Activated CD4-positive, alpha-beta T cell treated with anti-CD3 and anti-CD28 coated beads, Interleukin-2, amount 10 ng/mL, durations not matched to agents 24 days and 14 days (primary cell): Measurements from ENCODE around the gene CMSS1. TPM values are rescaled to one million over a fixed set of nuclear protein-coding genes. Genes with fewer than 3 reads are reported as not detected.

ENCODE experiments used
- DNase-seq: peaks from one replicate; pipeline ENCODE4 v3.0.0; 2022
- H3K27ac Mint-ChIP-seq: one replicate; pipeline ENCODE4 v1.8.0; 2022; ENCODE audit warnings: mild to moderate bottlenecking, mixed read lengths
- H3K27me3 Mint-ChIP-seq: one replicate; pipeline ENCODE4 v1.8.0; 2022; ENCODE audit warnings: mixed read lengths
- H3K36me3 Mint-ChIP-seq: one replicate; pipeline ENCODE4 v1.8.0; 2022; ENCODE audit warnings: low read depth, mild to moderate bottlenecking, mixed read lengths
- H3K4me1 Mint-ChIP-seq: one replicate; pipeline ENCODE4 v1.8.0; 2021; ENCODE audit warnings: mixed read lengths
- H3K4me3 Mint-ChIP-seq: one replicate; pipeline ENCODE4 v1.8.0; 2022; ENCODE audit warnings: mild to moderate bottlenecking, moderate library complexity, mixed read lengths
- H3K9me3 Mint-ChIP-seq: one replicate; pipeline ENCODE4 v1.8.0; 2021; ENCODE audit warnings: mixed read lengths
- intact Hi-C: fragments of 100-400 bp; cut with micrococcal nuclease; formaldehyde crosslinking; loops from one replicate; pipeline ENCODE4 v1.15.1; 2023
- total RNA-seq: library from RNA; stranded (reverse); gene quantifications from 2 replicates; pipeline ENCODE4 v1.2.3, GENCODE V29; 2022

CMSS1 gene
- total RNA-seq, 1 donor from 2014 or later: 126 TPM

DNA sequence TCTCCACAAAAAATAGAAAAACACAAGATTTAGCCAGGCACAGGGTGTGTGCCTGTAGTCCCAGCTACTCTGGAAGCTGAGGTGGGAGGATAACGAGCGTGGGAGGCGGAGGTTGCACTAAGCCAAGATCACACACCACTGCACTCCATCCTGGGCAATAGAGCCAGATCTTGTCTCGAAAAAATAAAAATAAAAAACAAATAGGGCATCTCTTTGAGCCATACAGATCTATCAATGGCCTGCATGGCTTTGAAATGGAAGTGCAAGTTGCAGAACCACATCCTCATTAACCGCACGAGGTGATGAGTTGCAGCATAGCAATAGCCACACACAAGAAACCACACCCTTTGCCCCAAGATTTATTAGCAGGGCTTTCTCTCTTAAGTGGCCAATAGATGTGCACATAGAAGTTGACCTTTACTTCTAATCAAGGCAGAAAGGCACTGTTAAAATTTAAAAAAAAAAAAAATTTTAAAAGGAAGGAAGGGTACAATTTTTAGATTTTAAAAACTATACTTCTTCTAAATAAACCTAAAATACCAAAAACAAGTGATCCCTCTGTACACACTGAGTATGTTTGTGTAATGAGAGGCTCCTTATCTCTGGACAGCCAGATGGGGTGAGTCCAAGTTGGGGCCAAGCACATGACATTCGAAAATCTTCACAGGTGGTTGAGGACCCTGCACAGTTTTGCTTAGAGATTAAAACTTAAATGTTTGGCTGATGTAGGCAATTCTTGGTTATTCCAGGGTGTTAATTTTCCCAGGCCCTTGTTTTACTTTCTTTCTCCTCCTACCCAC is 243.2 kb downstream of the CMSS1 start:
- H3K27me3 Mint-ChIP-seq: no peaks in the 10 kb centered on the region
- peak; percentile 53 for DNase-seq
- peaks cover 9% of the 10 kb centered on the region for H3K4me1 Mint-ChIP-seq
- no peaks in the 10 kb centered on the region for H3K9me3 Mint-ChIP-seq
- no peak overlapping the region for H3K4me3 Mint-ChIP-seq
- no peak overlapping the region for H3K27ac Mint-ChIP-seq
- no peaks in the 10 kb centered on the region for H3K36me3 Mint-ChIP-seq
- intact Hi-C loops: loop anchor here (10.0 kb wide), 1 partner anchor 524 kb away; no protein-coding TSS in a partner anchor

DNA sequence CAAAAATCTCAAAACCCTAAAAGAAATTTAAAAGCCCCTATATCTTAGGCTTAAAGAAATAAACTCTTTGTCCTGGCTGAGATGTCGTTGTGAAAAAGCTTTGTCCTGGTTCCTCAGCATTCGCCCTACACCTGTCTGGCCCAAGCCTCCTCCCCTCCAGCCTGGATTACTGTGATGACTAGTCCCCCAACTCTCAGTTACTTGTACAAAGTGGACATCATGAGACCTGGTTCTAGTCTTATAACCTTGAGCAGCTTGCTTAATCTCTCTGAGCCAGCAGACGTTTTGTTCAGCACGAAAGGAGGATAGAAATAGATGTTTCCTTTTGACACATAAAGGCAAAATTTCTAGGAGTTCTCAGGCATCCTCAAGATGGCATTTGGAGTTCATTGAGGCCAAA is 245.0 kb downstream of the CMSS1 start:
- Mint-ChIP-seq H3K27me3 (no peaks in the 10 kb centered on the region), H3K4me3 (no peak overlapping the region), H3K27ac (no peak overlapping the region), H3K9me3 (no peaks in the 10 kb centered on the region), H3K36me3 (no peaks in the 10 kb centered on the region), H3K4me1 (peaks cover 9% of the 10 kb centered on the region)
- peak; percentile 33 for DNase-seq
- intact Hi-C loops: loop anchor here (10.0 kb wide), 1 partner anchor 522 kb away; no protein-coding TSS in a partner anchor

DNA sequence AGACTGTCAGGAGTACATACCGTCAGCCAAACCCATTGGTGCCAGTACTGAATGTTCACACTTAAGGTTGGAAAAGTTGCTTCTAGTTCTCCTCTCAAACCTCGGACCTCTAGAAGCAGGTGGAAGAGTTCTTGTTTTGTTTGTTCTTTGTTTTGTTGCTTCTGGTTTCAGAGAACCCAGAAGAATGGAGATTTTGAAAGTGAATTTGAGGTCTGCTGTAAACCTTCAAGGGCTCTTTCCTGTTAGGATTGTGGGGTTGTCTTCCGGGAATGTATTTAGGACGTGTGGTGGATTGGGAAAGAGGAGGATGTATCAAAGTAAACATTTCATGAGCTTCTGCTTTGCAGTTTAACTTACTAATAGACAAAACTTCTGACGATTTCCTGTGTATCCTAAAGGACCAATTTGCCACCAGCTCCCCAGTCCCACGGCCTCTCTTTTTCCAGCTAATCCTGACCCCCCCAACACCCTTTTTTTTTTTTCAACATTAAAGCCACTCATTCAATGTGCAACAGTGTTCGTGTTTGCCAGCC is 246.3 kb downstream of the CMSS1 start:
- peaks cover 13% of the 10 kb centered on the region for H3K4me1 Mint-ChIP-seq
- no peaks in the 10 kb centered on the region for H3K36me3 Mint-ChIP-seq
- no peak overlapping the region for H3K4me3 Mint-ChIP-seq
- peak; percentile 21 for DNase-seq
- H3K27ac Mint-ChIP-seq: no peak overlapping the region
- no peaks in the 10 kb centered on the region for H3K9me3 Mint-ChIP-seq
- no peaks in the 10 kb centered on the region for H3K27me3 Mint-ChIP-seq
- intact Hi-C loops: loop anchor here (10.0 kb wide), 1 partner anchor 521 kb away; no protein-coding TSS in a partner anchor

DNA sequence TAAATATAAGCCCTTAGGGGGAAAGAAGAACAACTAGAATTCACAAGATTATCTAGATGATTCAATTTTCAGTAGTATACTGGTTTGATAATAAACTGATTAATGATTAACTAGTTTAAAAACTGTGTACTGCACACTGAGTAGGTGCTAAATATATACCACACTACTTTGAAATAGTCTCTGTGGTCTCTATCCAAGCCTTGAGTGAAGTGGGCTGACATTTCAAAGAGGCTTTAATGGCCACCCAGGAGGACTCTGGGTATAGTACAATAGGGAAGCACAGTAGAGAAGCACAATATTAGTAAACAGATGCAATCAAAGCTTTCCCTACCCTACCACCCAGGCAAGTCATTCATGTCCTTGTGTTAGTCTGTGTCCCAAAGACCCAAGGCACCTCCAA is 249.9 kb downstream of the CMSS1 start:
- no peak overlapping the region for H3K27ac Mint-ChIP-seq
- peaks cover 7% of the 10 kb centered on the region for H3K36me3 Mint-ChIP-seq
- peaks cover 12% of the 10 kb centered on the region for H3K9me3 Mint-ChIP-seq
- H3K27me3 Mint-ChIP-seq: no peaks in the 10 kb centered on the region
- H3K4me1 Mint-ChIP-seq: peaks cover 31% of the 10 kb centered on the region
- intact Hi-C loops: loop anchor here (10.0 kb wide), 1 partner anchor 517 kb away; no protein-coding TSS in a partner anchor
- DNase-seq: no peak
- H3K4me3 Mint-ChIP-seq: no peak overlapping the region

DNA sequence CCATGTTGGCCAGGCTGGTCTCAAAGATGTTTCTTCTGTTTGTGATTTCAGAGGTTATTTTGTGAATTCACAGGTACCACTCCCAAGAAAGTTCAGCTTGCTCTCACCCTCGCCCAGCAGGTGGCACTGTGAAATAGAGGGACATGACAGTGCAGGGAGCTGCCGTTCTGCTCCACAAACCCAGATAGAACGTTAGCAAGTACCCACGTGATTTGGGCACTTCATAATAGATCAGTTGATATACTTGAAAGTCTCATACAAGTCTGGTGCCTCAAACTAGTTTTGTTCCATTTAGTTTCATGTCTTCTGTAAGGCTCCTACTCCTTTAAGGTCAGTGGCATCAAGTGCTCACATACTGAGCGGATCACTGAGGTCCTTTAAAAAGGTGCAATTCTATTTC is 251.2 kb downstream of the CMSS1 start:
- Mint-ChIP-seq H3K4me3 (no peak overlapping the region), H3K4me1 (peaks cover 40% of the 10 kb centered on the region), H3K36me3 (peaks cover 7% of the 10 kb centered on the region), H3K27ac (no peak overlapping the region), H3K9me3 (peaks cover 12% of the 10 kb centered on the region), H3K27me3 (no peaks in the 10 kb centered on the region)
- peak; percentile 94 for DNase-seq
- intact Hi-C loops: loop anchor here (1.0 to 10.0 kb wide), 5 partner anchors 21 to 516 kb away; no protein-coding TSS in a partner anchor

DNA sequence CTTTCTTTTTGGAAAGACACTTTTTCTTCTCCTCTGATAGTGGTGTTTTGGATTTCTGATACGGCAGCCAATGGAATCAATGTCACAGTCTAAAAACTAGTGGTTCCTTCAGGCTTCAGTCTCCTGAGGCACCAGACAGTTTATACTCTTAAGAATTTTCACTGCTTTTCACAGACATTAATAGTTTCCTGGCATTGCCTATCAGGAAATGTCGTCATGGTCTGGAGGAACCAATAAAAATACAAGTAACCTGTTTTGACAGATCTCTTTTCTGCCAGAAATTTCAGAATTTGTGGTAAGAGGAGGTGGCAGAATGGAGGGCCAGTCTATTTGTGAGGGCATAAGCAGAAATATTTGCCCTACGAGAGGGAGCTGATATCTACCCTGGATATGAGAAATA is 251.8 kb downstream of the CMSS1 start:
- no peaks in the 10 kb centered on the region for H3K27me3 Mint-ChIP-seq
- no peak overlapping the region for H3K4me3 Mint-ChIP-seq
- H3K9me3 Mint-ChIP-seq: peaks cover 12% of the 10 kb centered on the region
- peaks cover 40% of the 10 kb centered on the region for H3K4me1 Mint-ChIP-seq
- intact Hi-C loops: loop anchor here (2.0 to 10.0 kb wide), 3 partner anchors 227 to 515 kb away; no protein-coding TSS in a partner anchor
- DNase-seq: no peak
- H3K27ac Mint-ChIP-seq: no peak overlapping the region
- peaks cover 7% of the 10 kb centered on the region for H3K36me3 Mint-ChIP-seq

DNA sequence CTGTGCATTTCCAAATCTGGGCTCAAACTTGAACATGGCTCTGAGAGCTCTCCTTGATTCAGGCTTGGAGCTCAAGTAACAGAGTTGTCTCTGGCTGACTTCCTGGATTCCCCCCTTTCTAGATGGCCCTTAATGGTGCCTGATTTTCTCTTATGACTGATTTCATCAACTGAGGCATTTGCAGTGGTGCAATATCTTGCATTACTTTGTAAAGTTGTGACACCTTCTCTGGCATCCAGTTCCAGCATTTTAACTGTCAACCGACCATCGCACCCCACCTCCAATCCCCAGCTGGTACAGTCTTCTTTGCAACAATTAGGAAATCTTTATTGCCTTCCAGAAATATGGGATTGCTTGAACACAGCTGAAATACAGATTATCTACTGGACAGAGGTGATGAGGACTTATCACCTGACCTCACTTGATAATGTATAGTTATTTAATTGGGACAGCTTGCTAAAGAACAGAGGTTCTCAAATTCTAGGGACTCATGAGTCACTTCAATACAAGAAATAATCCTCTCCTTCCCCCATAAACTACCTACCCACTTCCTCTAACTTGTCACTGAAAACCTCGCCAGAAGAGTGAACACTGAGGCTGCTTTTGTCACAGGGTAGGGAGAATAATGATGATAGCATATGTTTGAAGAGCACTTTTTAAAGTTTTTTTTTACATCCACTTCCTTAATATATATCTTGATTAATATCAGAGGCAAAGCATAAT is 254.8 kb downstream of the CMSS1 start:
- Mint-ChIP-seq H3K27ac (peak overlapping the region; percentile 43), H3K27me3 (no peaks in the 10 kb centered on the region), H3K4me3 (peak overlapping the region; percentile 14), H3K9me3 (peaks cover 15% of the 10 kb centered on the region), H3K4me1 (peaks cover 63% of the 10 kb centered on the region), H3K36me3 (peaks cover 13% of the 10 kb centered on the region)
- intact Hi-C loops: loop anchor here (1.0 to 10.0 kb wide), 4 partner anchors 15 to 330 kb away; partner anchors contain the start of genes LNP1, NIT2 and TOMM70
- DNase-seq: peak; percentile 76

DNA sequence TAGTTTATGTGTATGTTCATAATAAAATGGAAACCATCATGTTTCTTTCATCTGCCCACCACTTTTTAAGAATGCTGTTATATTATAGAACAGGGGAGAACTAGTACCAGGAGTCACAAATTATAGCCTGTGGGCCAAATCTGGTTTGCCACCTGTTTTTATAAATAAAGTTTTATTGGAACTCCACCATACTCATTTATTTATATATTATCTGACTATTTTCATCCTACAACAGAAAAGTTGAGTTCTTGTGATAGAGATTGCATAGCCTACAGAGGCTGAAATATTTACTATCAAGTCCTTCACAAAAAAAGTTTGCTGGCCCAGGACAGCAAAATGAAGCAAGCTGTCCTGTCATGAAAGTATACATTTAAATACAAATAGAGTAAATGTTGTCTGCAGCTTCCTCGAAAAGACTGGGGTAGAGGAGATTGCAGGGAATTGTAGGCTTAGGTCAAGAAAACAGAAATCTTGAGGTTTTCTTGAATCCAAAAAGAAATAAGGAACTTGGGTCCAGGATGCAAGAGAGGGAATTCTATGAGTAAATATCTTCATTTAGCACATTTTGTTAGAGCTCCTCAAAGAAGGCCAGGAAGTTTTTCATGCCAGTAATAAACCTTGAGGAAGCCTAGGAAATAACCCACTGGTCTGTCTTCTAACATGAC is 255.5 kb downstream of the CMSS1 start:
- intact Hi-C loops: loop anchor here (5.0 to 10.0 kb wide), 3 partner anchors 206 to 329 kb away; partner anchors contain the start of genes LNP1, NIT2 and TOMM70
- Mint-ChIP-seq H3K27ac (peak overlapping the region; percentile 92), H3K27me3 (no peaks in the 10 kb centered on the region), H3K4me1 (peaks cover 63% of the 10 kb centered on the region), H3K36me3 (peaks cover 13% of the 10 kb centered on the region), H3K9me3 (peaks cover 15% of the 10 kb centered on the region), H3K4me3 (peak overlapping the region; percentile 79)
- DNase-seq: peak; percentile 55

DNA sequence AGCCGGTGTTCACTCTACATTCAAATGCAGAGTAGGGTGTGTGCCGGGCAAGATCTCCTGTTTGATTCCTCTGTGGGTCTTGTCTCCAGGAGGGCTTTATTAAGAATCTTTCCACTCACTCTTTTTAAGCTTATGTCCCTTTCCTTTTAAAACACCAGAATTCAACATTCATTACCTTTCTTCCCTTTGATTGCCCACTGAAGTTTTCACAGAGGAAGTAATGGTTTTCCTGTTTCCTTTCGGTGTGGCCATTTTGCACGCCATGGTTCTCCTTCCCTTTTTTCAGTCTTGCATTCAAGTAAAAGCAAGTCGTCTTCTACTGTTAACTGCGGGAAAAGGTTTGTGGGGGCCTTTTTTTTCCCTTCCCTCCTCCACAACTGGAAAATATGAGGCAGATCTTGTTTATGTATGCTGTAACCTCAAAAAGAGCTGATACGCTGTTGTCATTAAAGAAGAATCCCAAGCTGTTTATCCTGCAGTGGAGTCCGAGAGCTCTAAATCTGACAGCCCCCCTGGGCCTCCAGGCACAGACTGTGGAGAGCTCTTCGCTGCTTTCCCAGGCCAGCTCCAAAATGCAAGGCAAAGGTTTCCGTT is 256.1 kb downstream of the CMSS1 start:
- DNase-seq: peak; percentile 79
- H3K27ac Mint-ChIP-seq: peak overlapping the region; percentile 92
- H3K9me3 Mint-ChIP-seq: peaks cover 15% of the 10 kb centered on the region
- peaks cover 61% of the 10 kb centered on the region for H3K4me1 Mint-ChIP-seq
- H3K27me3 Mint-ChIP-seq: no peaks in the 10 kb centered on the region
- peaks cover 13% of the 10 kb centered on the region for H3K36me3 Mint-ChIP-seq
- peak overlapping the region; percentile 79 for H3K4me3 Mint-ChIP-seq
- intact Hi-C loops: loop anchor here (5.0 to 10.0 kb wide), 3 partner anchors 207 to 328 kb away; partner anchors contain the start of genes LNP1, NIT2 and TOMM70

DNA sequence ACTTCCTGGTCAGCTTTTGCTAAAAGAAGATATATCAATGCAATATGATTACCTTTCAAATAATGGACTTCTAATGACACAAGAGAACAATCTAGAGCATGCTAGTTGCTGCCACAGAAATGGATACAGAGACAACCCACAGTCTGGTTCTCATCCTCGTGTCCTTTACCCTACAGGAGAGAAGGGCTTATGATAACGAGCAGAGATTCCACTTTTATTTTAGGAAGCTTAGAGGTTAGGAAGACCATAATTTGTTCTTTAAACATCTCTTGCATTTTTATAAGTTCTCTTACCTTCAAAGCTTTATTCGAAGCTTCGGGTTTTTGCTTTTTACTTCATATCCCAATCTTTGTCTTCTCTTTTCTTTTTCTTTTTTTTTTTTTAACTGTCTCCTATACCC is 257.5 kb downstream of the CMSS1 start:
- Mint-ChIP-seq H3K9me3 (peaks cover 19% of the 10 kb centered on the region), H3K4me3 (peak overlapping the region; percentile 35), H3K27me3 (no peaks in the 10 kb centered on the region), H3K27ac (peak overlapping the region; percentile 58), H3K36me3 (peaks cover 13% of the 10 kb centered on the region), H3K4me1 (peaks cover 54% of the 10 kb centered on the region)
- DNase-seq: peak; percentile 43
- intact Hi-C loops: loop anchor here (10.0 kb wide), 1 partner anchor 260 kb away; the partner anchor contains the start of gene NIT2

DNA sequence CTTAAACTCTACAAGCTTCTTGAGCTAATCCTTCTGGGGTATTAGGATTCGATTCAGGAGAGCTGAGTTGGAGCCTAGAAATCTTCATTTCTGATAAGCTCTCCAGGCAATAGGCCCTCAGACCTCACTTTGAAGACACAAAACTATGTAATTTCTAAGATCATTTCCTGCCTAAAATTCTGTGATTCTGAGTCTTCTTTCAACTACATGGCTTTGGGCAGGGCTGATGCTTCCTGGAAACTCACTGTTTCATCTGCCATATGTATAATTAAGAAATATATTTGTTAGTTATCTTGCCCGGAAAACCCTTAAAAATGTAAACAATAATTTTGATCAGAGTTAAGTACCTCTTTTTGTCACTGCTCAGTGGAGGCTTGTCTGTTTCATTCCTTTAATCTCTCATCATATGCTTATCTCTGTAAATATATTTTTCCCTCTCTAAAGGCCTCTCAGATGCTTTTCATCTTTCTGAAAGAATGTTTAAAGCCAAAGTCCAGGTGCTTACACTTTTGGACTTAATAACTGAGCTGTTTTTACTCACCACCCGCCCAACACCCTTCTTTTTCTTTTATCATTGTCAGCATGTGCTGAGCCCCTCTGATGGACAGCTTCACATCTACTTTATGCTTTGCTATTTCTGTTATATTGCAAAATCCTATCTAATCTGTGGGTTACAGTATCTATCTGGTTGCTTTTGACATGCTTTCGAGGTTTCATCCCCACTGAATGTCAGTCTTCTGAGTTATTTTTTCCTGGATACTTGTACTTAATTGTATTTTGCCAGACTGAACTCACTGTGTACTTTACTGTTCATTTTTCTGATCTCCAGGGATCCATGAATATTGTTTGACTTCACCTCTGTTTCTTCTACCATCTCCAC is 258.4 kb downstream of the CMSS1 start:
- Mint-ChIP-seq H3K27me3 (no peaks in the 10 kb centered on the region), H3K36me3 (peaks cover 16% of the 10 kb centered on the region), H3K27ac (peak overlapping the region; percentile 27), H3K4me1 (peaks cover 53% of the 10 kb centered on the region), H3K9me3 (peaks cover 24% of the 10 kb centered on the region), H3K4me3 (peak overlapping the region; percentile 35)
- intact Hi-C loops: loop anchor here (10.0 kb wide), 1 partner anchor 259 kb away; the partner anchor contains the start of gene NIT2
- peak; percentile 59 for DNase-seq
